ENCODE data around the gene STAC3. TPM values are rescaled to one million over a fixed set of nuclear protein-coding genes. Genes with fewer than 3 reads are reported as not detected.

STAC3 gene
- polyA plus RNA-seq, 3 donors, result 5.2 to 8.0 (median 6.1) TPM

DNA sequence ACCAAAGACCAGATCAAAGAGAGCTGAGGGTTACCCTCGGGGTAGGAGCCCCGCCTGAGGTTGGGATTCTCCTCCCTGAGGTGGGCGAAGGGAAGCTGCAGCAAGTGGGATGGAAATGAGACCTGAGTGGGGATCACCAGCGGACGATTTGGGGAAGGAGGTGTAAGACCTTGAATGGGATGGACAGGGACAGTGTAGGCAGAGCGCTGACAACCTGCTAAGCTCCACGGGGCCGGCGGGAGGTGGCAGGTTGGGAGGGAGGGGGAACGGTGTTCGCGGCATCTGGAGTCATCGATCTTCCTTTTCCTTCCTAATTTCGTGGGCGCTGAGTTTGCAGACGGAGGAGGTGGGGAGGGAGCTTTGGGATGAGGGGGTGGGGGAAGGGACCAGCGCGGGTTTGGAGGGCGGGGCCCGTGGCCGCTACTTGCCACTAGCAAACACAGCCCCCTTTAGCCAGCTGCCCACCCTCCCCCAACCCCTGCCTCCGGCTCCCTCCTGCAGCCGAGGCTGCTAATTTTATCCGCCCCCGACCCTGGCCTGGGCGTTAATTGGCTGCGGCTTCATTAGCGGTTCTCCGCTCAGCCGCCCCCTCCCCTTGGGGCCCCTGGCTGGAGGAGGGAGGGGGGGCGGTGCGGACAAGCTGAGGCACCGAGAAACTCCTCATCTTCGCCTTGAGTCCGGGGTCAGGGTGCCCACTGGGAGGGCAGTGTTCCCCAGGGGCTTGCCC is 24.2 kb downstream of the STAC3 start:
- no peak for DNase-seq (ENCODE audit: extremely low read depth in 1 of 11, low read depth in 9 of 11, low spot score in 4 of 11)

DNA sequence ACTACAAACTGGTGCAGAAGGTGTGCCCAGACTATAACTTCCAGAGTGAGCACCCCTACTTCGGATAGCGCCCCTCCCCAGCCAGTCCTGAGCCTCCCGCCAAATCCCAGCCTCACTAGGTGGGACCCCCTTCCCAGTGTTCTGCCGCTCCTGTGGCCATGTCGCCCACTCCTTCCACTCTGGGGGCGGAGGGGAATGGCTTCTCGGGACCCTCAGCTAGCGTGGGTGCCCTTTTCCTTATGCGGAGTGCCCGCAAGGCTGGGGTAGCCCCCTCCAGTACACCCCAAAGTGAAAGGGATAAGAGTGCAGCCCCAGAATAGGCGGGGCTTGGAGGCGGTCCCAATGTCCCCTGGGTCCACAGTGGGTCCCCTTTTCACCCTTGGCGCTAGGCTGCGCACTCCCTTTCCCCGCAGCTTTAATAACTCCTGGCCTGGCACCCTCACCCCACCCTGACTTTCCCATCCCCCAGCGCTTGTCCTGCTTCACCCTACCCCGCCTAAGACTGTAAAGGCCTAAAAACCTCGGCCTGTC is 25.2 kb downstream of the STAC3 start:
- no peak for DNase-seq (ENCODE audit: extremely low read depth in 1 of 11, low read depth in 9 of 11, low spot score in 4 of 11)

DNA sequence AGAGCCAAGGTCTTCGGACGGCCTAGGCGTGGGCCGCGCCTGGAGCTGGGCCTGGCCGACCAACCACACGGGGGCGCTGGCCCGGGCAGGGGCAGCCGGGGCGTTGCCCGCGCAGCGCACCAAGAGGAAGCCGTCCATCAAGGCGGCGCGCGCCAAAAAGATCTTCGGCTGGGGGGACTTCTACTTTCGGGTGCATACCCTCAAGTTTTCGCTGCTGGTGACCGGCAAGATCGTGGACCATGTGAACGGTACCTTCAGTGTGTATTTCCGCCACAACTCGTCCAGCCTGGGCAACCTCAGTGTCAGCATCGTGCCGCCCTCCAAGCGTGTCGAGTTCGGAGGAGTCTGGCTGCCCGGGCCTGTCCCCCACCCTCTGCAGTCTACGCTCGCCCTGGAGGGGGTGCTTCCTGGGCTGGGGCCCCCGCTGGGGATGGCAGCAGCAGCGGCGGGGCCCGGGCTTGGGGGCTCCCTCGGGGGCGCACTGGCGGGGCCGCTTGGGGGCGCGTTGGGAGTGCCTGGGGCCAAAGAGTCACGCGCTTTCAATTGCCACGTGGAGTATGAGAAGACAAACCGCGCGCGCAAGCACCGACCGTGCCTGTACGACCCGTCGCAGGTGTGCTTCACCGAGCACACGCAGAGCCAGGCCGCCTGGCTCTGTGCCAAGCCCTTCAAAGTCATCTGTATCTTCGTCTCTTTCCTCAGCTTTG is 25.9 kb downstream of the STAC3 start:
- no peak for DNase-seq (ENCODE audit: extremely low read depth in 1 of 11, low read depth in 9 of 11, low spot score in 4 of 11)

DNA sequence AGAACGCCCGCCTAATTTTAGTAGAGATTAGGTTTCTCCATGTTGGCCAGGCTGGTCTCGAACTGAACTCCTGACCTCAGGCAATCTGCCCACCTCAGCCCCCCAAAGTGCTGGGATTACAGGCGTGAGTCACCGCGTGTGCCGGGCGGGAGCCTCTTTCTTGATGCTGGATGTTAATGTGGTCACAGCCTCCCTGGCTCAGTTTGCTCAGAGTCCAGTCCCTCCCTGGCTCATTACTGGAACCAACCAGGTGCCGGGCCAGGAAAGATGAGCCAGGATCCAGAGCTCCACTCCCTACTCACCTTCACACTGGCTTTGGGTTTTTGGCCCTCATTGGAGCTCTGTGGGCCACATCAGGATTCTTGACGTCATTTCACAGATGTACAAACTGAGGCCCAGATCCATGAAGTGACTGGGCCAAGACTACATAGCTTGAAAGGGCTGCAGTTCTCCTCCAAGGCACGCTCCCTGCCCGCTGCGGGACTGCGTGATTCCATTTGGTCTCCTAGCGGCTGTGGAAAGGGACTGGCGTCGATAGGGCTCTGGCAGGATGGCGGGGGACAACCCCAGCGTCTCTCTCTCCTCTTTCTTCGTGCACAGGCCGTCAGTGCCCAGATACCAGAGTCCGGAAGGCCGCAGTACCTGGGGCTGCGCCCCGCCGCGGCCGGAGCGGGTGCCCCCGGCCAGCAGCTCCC is 26.6 kb downstream of the STAC3 start:
- no peak for DNase-seq (ENCODE audit: extremely low read depth in 1 of 11, low read depth in 9 of 11, low spot score in 4 of 11)

DNA sequence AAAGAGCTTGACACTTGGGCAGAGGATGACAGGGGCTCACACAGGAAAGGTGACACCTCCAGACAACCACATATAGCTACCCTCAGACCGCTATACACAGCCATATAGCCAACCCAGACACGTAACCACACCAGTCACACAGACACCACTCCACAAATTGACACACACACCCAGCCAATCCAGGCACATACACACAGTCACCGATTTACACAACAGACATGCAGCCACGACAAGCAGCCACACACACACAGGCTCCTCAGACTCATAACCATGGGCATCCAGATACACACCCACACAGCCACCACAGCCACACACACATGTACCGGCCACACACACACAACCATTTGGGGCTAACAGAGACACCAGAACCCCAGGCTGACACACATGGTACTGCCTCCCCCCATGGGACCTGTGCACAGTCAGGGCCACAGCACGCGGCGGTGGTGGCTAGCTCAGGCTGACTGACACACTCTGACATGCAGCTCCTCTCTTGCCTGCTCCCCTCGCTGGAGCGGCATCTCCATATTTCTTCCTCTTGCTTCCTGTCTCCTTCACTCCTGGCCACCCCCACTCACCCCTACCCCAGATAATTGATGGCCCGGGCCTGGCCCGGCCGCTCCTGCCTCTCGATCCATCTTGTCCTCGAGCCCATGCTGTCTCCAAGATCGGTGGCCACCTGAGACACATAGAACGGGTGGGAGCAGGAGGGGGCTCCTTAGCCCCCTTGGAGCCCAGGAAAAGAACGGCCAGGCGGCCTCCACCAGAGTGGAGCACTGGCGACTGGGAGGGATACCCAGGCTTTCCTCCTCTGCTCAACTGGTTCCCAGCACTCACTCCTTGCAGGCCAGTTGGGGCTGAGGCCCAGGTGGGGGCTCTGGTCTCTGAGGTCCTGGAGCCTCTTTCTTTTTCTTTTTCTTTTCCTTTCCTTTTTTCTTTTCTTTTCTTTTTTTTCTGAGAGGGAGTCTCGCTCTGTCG is 27.5 kb downstream of the STAC3 start:
- no peak for DNase-seq (ENCODE audit: extremely low read depth in 1 of 11, low read depth in 9 of 11, low spot score in 4 of 11)

DNA sequence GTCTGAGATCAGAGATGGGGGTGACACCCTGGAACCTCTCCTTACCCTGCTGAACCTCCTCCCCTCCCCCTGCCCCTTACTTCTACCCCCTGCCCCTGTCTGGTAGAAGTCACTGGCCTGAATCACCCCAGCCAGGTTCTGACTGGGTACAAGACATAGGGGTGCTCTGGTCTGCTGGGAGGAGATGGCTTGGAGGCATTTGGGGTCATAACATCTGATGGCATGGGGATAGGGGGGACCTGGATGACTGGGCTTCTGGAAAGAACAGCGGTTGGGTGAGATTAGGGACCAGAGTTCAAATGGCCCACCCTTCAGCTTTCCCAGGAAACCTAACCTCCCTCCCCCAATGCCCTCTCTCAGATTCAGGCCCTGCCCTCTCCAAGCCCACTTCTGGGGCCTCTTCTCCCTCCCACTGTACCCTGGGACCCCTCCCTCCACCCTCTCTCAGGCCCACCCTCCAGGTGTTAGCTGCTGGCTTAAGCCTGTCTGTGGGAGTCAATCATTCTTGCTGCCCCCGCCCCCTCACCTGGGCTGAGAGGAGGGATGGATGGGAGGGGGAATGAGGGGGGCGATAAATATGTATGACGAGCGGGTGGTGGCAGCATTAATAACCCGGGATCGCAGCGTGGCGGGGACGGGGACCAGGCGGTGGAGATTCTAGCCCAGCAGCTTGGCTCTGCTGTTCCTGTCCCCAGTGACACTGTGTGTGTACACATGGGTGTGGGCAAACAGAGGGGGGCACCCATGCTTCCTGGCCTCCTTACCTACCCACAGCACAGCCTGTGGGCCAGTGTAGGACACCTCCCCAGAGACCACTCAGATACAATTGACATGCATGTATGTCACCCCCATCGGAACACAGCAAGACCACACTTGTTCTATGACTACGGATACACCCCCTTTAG is 28.4 kb downstream of the STAC3 start:
- DNase-seq (ENCODE audit: extremely low read depth in 1 of 11, low read depth in 9 of 11, low spot score in 4 of 11), result no peak

DNA sequence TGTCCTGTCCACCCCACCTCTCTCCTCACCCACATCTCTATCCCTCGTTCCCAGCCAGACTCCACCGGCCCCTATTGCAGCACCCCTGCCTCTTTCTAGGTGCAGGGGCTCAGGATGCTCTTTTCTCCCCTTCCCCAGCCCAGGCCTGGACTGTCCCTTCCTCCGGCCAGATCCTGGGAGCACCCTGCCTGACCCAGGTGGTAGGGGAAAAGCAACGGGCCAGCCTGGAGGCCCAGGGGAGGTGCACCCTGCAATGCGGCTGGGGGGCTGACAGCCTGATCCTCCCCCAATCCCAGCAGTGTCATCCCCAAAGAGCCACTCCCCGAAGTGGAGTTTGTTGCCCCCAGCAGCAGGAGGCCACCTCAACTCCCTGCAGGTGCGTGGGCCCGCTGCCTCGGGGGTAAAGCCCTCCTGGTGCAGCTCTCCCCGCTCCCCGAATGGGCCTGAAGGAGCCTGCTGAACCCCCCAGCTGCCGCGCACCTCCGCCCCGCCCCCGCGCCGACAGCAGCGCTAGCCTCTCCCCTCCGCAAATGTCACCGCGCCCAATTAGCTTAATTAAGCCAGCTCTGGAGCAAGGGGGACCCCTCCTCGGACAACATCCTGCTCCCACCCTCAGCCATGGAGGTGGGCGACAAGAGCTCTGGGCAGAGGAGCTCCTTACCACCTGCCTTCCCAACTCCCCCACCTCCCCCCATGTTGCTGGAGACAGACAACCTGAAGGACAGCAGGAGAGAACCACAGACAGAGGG is 29.6 kb downstream of the STAC3 start:
- DNase-seq (ENCODE audit: extremely low read depth in 1 of 11, low read depth in 9 of 11, low spot score in 4 of 11), result no peak

DNA sequence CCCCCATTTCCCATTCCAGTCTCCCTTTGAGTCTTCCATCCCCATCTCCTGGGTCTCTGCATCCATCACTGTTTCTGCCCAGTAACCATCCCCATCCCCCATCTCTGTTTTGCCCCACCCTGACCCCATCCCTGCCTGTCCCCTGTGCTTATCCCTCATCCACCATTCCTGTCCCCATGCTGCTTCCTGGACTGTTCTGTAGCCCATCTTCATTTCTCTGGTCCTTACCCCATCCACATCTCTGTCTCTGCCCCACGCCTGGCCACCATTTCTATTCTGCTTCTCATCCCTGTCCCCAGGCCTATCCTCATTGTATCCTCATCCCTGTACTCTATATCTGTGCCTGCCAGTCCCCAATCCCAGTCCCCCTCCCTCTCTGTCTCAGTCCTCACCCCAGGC is 30.2 kb downstream of the STAC3 start:
- no peak for DNase-seq (ENCODE audit: extremely low read depth in 1 of 11, low read depth in 9 of 11, low spot score in 4 of 11)

DNA sequence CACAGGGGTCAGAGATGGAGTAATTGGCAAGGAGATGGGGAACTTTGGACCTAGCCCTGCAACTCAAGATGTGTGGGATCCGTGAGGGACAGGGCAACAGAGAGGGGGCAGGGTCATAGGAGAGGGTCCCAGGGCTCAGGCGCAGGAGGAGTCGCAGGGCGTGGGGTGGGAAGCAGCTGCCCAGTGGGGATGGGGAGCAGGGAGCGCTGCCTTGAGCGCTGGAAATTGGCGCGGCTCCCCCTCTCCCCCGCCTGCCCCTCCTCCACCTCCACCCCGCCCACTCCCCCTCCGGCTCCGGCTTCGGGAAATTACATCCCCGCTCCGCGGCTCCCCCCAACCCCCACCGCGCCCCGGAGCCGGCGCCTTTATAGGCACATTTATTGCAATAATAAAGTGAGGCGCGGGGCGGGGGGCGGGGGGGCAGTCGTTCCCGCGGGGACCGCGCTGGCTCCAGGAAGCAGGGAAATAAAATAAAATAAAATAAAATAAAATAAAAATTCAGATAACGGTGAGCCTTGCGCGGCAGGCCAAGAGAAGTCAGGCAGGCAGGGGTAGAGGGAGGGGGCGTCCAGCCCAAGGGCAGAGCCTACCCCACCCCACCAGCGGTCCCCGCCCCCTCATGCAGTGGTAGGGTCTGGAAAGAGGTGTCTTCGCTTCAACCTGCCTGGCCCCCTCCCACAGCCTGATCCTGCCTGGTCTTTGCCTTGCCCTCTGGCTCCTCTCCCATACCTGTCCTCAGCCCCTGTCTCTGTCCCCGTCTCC is 30.8 kb downstream of the STAC3 start:
- DNase-seq (ENCODE audit: extremely low read depth in 1 of 11, low read depth in 9 of 11, low spot score in 4 of 11), result no peak

DNA sequence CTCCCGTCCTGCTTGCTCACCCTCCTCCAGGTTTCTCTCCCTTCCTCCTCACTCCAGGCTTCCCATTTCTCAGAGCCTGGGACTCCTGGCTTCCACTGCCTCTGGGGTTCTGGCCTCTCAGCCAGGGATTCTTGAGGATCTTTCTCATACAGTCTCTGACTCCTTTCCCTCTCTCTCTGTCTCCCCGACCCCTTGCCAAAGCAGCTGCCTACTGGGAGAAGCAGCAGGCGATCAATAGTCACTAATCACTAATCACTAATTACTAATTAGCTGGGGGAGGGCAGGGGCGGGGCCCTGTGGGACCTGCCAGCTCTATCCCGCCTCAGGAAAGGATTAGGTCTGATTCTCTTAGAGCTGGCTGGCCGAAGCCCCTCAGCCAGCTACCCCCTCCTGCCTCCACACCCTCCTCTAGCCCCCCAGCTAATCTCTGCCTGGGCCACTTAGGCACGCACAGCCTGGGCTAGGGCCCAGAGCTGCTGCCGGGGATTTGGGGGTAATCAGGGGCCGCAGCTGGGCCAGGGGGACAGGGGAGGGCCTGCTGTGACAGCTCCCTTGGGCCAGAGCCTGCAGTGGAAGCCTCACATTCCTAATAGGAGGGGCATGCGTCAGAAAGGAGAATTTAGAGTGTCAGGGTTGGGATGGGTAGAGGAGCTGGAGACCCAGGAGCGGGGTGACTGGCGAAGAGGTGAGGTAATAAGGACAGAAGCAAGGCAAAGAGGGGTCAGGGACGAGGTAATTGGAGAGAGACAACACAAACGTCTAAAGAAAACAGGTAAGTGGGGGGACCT is 31.6 kb downstream of the STAC3 start:
- no peak for DNase-seq (ENCODE audit: extremely low read depth in 1 of 11, low read depth in 9 of 11, low spot score in 4 of 11)

DNA sequence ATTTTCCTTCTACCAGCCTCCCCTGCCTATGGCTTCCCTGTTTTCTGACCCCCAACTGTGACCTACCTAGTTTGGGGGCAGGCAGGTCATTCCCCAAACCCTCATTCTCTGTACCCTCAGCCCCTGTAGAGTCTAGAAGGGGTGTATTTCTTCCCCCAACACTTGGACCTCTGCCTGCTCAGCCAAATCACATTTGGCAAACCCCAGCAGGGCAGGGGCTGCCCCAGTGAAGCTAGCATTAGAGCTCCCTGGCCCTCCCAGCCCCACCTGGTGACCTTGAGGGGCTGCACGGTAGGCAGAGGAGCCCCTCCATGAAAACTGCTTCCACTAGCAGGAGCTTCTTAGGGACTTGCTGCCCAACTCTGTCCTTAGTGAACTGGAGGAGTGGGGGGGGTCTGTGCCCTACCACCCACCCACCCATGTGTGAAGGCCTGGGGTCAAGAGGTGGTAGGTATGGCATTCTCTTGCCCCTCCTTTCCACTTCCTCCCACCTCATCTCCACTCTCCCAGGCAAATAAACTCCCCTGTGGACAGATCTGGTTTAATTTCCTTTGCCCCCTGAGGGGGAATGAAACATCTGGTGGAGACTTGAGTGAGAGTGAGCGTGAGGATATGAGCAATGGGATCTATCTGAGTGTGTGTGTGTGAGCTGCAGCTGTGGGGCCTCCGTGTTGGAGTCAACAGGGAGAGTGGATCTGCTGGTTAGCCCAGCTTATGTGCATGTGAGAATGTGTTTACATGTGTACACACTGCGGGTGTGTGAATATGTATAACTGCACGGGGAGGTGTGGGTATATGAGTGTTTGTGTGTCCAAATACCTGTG is 32.7 kb downstream of the STAC3 start:
- DNase-seq (ENCODE audit: extremely low read depth in 1 of 11, low read depth in 9 of 11, low spot score in 4 of 11), result no peak

DNA sequence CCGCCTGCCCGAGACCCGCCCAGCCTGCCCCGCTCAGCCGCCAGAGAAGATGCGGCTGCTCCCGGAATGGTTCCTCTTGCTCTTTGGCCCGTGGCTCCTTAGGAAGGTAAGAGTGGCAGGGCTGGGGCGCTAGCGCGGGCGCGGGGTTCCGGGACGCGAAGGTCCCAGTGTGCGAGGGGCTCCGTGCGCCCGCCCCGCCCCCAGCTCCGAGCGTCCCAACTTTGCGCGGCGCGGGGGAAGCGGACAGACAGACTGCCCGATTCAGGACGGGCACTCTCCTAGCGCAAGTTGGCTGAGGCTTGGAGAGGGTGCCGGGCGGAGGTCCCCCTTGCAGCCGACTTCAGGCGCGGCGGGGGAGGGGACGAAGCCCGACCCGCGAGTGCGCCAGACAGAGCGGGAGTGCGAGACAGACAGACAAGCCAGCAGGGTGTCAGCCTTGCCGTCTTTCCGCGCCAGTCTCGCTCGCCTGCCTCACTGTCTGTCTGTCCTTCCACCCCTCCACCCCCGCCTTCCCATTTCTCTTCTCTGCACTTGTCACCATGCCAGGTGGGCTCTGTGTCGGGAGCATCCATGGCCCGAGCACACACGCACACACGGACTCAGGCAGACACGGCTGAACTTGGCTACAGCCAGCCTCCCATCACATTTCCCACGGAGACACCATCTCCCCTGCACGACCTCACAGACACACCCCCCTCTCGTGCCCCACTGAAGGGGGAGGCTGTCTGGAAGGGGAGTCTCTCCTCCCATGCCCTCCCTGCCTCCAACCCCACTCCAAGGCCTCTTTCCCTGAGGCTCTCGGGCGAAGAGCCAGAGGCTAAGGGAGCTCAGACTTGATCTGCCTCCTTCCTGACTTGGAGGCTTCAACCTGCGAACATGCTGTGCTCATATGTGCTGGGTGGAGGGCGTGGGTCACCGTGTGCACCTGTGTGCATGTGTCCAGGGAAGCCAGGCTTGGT is 33.8 kb downstream of the STAC3 start:
- DNase-seq (ENCODE audit: extremely low read depth in 1 of 11, low read depth in 9 of 11, low spot score in 4 of 11), result no peak

DNA sequence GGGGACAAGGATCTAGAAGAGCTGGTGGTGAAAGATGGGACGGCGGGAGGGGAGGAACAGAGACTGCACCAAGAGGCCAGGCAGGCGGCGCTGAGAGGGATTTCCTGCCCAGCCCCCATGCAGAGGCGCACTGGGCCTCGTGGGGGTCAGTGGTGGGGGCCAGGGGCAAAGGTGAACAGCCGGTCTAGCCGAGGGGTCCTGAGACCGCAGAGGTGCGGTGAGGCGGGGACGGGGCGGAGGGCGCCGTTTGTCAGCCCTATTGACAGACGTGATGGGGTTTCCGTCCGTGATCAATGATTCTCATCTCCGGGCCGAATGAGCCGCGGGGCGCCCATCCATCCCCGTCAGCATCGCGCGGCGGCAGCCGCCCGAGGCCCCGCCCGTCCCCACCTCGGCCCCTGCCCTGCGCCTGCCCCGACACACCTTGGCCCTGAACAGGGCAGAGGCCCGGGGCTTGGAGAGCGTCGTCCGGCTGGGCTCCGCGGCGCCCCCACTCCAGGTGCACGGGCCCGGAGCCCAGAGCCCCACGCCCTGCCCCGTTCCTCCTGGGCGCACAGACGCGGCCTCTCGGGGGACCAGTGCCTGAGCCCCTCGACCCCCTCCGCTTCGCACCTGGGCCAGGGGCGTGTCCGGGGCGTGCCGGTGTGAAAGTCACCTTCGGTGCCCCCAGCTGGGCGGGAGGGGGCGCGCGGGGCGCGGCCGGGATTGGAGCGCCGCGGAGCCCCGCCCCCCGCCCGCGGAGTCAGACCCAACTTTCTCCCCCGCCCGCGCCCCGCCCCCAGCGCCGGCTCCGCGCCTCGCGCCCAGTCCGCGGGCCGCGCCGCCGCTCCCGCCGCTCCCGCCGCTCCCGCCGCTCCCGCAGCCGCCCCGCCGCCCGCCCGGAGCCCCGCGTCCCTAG is 34.7 kb downstream of the STAC3 start, which contains the start of gene NXPH4:
Gene NXPH4 (plus strand): TSS at position 781 of the 898 bp plus-strand sequence. CDS start 176 bp downstream, outside the sequence.
- DNase-seq (ENCODE audit: extremely low read depth in 1 of 11, low read depth in 9 of 11, low spot score in 4 of 11), result no peak
